Stomach (tissue), 9 donors: Measurements from ENCODE around the gene LGMN. TPM values are rescaled to one million over a fixed set of nuclear protein-coding genes. Genes with fewer than 3 reads are reported as not detected.

ENCODE experiments used
- DNase-seq, 2 donors: peaks; one replicate each; pipeline versions ENCODE4 v3.0.0 to v3.0.0-alpha.2; 2013 to 2019
- H3K27ac ChIP-seq, 5 donors: fragments of 200-600 bp in 4 of 5; sonication (generic) in 4 of 5; one replicate each; pipeline ENCODE4 v1.5.1; 2013 to 2019; ENCODE audit warnings: mild to moderate bottlenecking in 1 of 5, moderate library complexity in 1 of 5
- H3K27me3 ChIP-seq, 3 donors: fragments of 200-600 bp; sonication (generic); one replicate each; pipeline ENCODE4 v1.5.1; 2017 to 2019; ENCODE audit warnings: mixed run types in 1 of 3
- H3K36me3 ChIP-seq, 4 donors: fragments of 200-600 bp; sonication (generic); 1 replicate in 3 of 4; 2 replicates in 1 of 4; pipeline ENCODE4 v1.5.1; 2016 to 2019
- H3K4me1 ChIP-seq, 4 donors: fragments of 200-600 bp; sonication (generic); one replicate each; pipeline ENCODE4 v1.5.1; 2016 to 2019
- H3K4me3 ChIP-seq, 4 donors: fragments of 200-600 bp; sonication (generic) in 3 of 4; one replicate each; pipeline ENCODE4 v1.5.1; 2016 to 2019; ENCODE audit warnings: mild to moderate bottlenecking in 1 of 4
- H3K9me3 ChIP-seq, 4 donors: fragments of 200-600 bp; sonication (generic); one replicate each; pipeline ENCODE4 v1.5.1; 2016 to 2019
- CTCF ChIP-seq, 7 experiments: fragments of 450-650 bp in 4 of 7; fragments of 200-600 bp in 3 of 7; sonication (generic) in 3 of 7; IDR thresholded peaks; one replicate each; pipeline ENCODE4 v1.5.1; 2016 to 2019; ENCODE audit warnings: antibody characterized with exemption in 7 of 7, control low read depth in 2 of 7, mild to moderate bottlenecking in 1 of 7
- EP300 ChIP-seq: sonication (generic); formaldehyde crosslinking; IDR thresholded peaks from one replicate; pipeline ENCODE4 v1.6.1; 2017; ENCODE audit warnings: antibody characterized with exemption
- POLR2A ChIP-seq, 4 donors: fragments of 450-650 bp; IDR thresholded peaks; one replicate each; pipeline ENCODE4 v1.6.1; 2016; ENCODE audit warnings: antibody characterized with exemption in 4 of 4, control low read depth in 2 of 4, mild to moderate bottlenecking in 1 of 4, moderate library complexity in 1 of 4
- POLR2AphosphoS5 ChIP-seq, 3 donors: sonication (generic); formaldehyde crosslinking; IDR thresholded peaks; one replicate each; pipeline ENCODE4 v1.6.1; 2016; ENCODE audit warnings: antibody characterized with exemption in 3 of 3
- WGBS, 5 donors: extraction: QIAGEN DNeasy Blood & Tissue Kit in 3 of 5; methylation state at CpG; one replicate each; pipeline versions ENCODE4 v1.1.5 to v1.1.7; 2013 to 2018; 5-methylcytosine and 5-hydroxymethylcytosine counted together
- intact Hi-C: fragments of 100-400 bp; cut with DNase I; formaldehyde crosslinking; loops from one replicate; pipeline ENCODE4 v1.15.1; 2023; ENCODE audit warnings: low total_unique reads
- polyA plus RNA-seq, 3 donors: library from polyadenylated mRNA; stranded (reverse); fragments of 200-250 nt; gene quantifications; one replicate each; pipeline ENCODE4 v1.2.3, GENCODE V29; 2013
- total RNA-seq, 5 donors: library from RNA; depleted of rRNA; stranded (reverse); fragments of >200 nt; gene quantifications; one replicate each; pipeline versions ENCODE4 v1.1.0 to v1.2.3, GENCODE V29; 2014 to 2016
- donor health status: healthy with polysubstance abuse.
- donor health status: Bipolar disorder and iron deficiency.
- donor health status: healthy.

The LGMN gene
- total and polyA plus RNA-seq, 8 donors = 8.2 to 142 (median 50.0) TPM

GRCh38 chr14:92740440-92740839 is 8.0 kb downstream of the LGMN start:
- intact Hi-C loops = no loop called here
- H3K36me3 ChIP-seq = peaks cover 0 to 36% (median 32%) of the 10 kb centered on the region in 4 donors
- no peaks in the 10 kb centered on the region for H3K27me3 ChIP-seq
- H3K4me1 ChIP-seq = peaks cover 0 to 26% (median 5%) of the 10 kb centered on the region in 4 donors
- WGBS, 5 donors = 88 to 95% (median 91%) methylated on average over 4 to 8 of the region's 8 CpGs
- H3K9me3 ChIP-seq = no peaks in the 10 kb centered on the region
- TF ChIP-seq EP300 (no peak), POLR2AphosphoS5 (IDR thresholded peaks at IDR 0.05) (no peak), POLR2A (IDR thresholded peaks at IDR 0.05) (no peak), CTCF (IDR thresholded peaks at IDR 0.05) (no peak)
- H3K4me3 ChIP-seq = no peak overlapping the region
- no peak overlapping the region for H3K27ac ChIP-seq
- DNase-seq = no peak

GRCh38 chr14:92737619-92738188 is 10.7 kb downstream of the LGMN start:
- Histone ChIP-seq H3K27ac (peak overlapping the region in 1 of 5 donors; percentile 40), H3K4me3 (no peak overlapping the region), H3K27me3 (no peaks in the 10 kb centered on the region), H3K36me3 (peaks cover under 1 to 33% (median 28%) of the 10 kb centered on the region in 4 donors), H3K4me1 (peaks cover 0 to 34% (median 11%) of the 10 kb centered on the region in 4 donors), H3K9me3 (no peaks in the 10 kb centered on the region)
- intact Hi-C loops = no loop called here
- no peak for DNase-seq
- WGBS, 5 donors = 86 to 89% (median 86%) methylated on average over 4 of the region's 4 CpGs
- TF ChIP-seq CTCF (IDR thresholded peaks at IDR 0.05) (no peak), POLR2AphosphoS5 (IDR thresholded peaks at IDR 0.05) (no peak), POLR2A (IDR thresholded peaks at IDR 0.05) (no peak)

GRCh38 chr14:92737206-92737605 is 11.2 kb downstream of the LGMN start:
- peak overlapping the region in 2 of 5 donors; percentile 16 to 40 for H3K27ac ChIP-seq
- intact Hi-C loops = no loop called here
- TF ChIP-seq POLR2A (IDR thresholded peaks at IDR 0.05) (no peak), EP300 (no peak), POLR2AphosphoS5 (IDR thresholded peaks at IDR 0.05) (no peak), CTCF (IDR thresholded peaks at IDR 0.05) (no peak)
- 17 to 42% (median 27%) methylated on average over 4 of the region's 4 CpGs for WGBS, 5 donors
- H3K4me3 ChIP-seq = no peak overlapping the region
- no peaks in the 10 kb centered on the region for H3K9me3 ChIP-seq
- peaks cover 5 to 33% (median 28%) of the 10 kb centered on the region in 4 donors for H3K36me3 ChIP-seq
- H3K4me1 ChIP-seq = peaks cover 0 to 34% (median 12%) of the 10 kb centered on the region in 4 donors
- H3K27me3 ChIP-seq = no peaks in the 10 kb centered on the region
- DNase-seq = peak in 1 of 2 donors; percentile 41

GRCh38 chr14:92735344-92735743 is 13.1 kb downstream of the LGMN start:
- Histone ChIP-seq H3K4me1 (peaks cover under 1 to 38% (median 14%) of the 10 kb centered on the region in 4 donors), H3K4me3 (no peak overlapping the region), H3K27me3 (no peaks in the 10 kb centered on the region), H3K36me3 (peaks cover 11 to 35% (median 29%) of the 10 kb centered on the region in 4 donors), H3K9me3 (no peaks in the 10 kb centered on the region), H3K27ac (no peak overlapping the region)
- intact Hi-C loops = no loop called here
- DNase-seq = no peak
- 81 to 96% (median 94%) methylated on average over 5 to 6 of the region's 6 CpGs for WGBS, 5 donors
- TF ChIP-seq EP300 = no peak
- TF ChIP-seq POLR2AphosphoS5 (IDR thresholded peaks at IDR 0.05) = no peak
- TF ChIP-seq POLR2A (IDR thresholded peaks at IDR 0.05) = no peak
- no peak for TF ChIP-seq CTCF (IDR thresholded peaks at IDR 0.05)
